ENCODE results near the gene PLD6.

PLD6 gene

DNA sequence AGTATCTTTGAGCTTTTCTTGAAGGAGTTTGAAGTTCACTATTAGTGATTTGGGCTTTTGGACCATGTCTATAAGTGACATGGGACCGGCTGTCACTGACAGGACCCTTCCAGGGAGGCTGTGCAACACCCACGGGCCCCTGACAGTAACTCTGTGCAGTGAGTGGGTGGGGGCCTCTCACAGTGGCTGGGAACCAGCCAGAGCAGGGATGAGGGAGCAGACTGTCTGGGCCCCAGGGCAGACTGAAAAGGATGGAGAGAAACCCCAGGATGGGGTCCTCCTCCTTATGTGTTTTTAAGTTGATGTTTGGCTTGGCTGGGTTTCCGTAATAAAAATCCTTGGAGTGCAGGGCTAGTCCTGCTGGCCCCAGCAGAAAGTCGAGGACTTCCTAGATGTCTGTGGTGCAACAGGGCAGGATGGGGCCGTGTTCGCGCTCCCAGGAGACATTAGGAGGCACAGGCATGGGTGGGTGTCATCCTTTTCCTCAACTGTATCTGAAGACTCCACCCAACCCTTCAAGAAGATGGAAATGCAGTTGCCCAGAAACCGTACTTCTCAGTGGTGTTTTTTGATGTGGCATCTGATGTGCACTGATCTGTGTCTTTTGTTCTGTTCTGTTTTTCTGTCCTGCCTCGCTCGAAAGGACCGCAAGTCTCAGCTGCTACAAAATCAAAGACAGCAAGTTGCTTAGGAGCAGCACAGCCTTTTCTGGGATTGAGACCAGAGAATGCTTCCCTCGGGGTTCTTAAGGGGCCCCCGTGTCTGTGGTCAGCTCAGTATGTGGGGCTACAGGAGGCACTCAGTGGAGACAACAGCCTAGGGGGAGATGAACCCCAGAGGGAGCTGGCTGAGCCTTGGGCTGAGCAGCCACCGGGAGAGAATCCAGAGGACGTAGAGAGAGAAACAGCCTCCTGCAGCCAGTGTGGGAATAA is 24.2 kb downstream of the PLD6 start:
- no peak overlapping the region for H3K4me3 ChIP-seq (ENCODE audit: low read length)
- H3K36me3 ChIP-seq (ENCODE audit: control insufficient read depth, low read depth, low read length): peaks cover 39% of the 10 kb centered on the region
- H3K9ac ChIP-seq (ENCODE audit: low read length): no peak overlapping the region
- H3K27ac ChIP-seq (ENCODE audit: low read length): no peak overlapping the region
- H3K4me1 ChIP-seq (ENCODE audit: control insufficient read depth, low read depth, low read length): no peaks in the 10 kb centered on the region
- H3K27me3 ChIP-seq (ENCODE audit: control insufficient read depth, insufficient read depth, low read length): no peaks in the 10 kb centered on the region
- no peaks in the 10 kb centered on the region for H3K9me3 ChIP-seq (ENCODE audit: control insufficient read depth, low read depth, low read length)

DNA sequence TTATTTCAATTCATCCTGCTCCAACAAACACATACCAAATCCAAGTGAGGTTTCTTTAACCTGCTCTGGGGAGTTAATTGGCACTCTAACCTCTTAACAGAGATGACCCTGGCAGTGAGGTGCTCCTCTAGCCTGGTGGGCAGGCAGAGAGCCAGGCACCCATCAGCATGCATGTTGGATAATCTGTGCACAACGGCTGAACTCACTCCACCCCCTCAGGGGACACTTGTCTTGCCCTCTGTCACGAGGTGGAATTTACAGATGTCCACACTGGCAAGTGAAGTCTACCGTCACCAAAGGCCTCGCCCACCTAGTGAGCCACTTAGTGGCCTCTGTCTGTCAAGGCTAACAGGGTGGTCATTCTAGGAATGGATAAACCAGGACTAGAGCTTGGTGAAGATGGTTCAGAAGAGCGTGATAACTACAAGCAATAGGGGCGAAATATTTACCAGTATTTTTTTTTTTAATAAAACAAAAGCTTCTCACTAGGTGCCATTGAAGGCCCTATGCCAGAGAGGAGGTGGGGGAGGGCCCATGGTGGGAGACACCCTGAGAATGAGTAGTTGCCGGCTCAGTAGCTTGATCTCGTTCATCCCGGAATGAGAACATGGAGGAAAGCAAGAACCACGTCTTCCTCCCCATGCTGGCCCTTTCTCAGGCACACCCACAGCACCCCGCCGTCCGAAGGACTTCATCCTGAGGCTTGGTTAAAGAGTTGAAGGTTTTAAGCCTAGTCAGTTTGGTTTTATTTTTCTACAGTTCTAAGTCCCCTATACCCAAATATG is 25.2 kb downstream of the PLD6 start:
- no peak overlapping the region for H3K4me3 ChIP-seq (ENCODE audit: low read length)
- H3K9me3 ChIP-seq (ENCODE audit: control insufficient read depth, low read depth, low read length): no peaks in the 10 kb centered on the region
- peaks cover 48% of the 10 kb centered on the region for H3K36me3 ChIP-seq (ENCODE audit: control insufficient read depth, low read depth, low read length)
- H3K27me3 ChIP-seq (ENCODE audit: control insufficient read depth, insufficient read depth, low read length): no peaks in the 10 kb centered on the region
- H3K9ac ChIP-seq (ENCODE audit: low read length): no peak overlapping the region
- H3K4me1 ChIP-seq (ENCODE audit: control insufficient read depth, low read depth, low read length): no peaks in the 10 kb centered on the region
- H3K27ac ChIP-seq (ENCODE audit: low read length): no peak overlapping the region

DNA sequence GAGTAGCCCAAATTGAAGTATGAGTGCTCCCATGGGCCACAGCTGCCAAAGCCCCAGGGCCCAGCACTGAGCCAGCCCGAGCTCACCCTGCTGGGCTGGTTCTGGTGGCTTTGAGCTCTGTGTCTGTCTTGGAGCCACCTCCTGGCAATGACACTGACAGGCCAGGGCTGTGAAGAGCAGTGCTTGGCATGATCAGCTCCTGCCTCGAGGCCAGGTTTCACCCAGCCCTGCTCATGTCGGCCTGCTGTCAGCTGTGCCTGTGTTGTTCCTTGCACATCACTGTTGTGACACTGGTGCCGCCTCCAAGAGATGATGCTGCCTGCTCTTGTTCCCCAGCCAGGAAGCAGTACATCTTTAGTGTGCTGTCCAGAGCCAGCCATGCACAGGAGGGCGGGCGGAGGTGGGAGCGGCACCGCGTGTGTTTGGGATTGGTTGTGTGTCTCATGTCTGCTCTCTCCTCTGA is 26.0 kb downstream of the PLD6 start:
- H3K27ac ChIP-seq (ENCODE audit: low read length): no peak overlapping the region
- no peaks in the 10 kb centered on the region for H3K9me3 ChIP-seq (ENCODE audit: control insufficient read depth, low read depth, low read length)
- H3K9ac ChIP-seq (ENCODE audit: low read length): no peak overlapping the region
- H3K4me3 ChIP-seq (ENCODE audit: low read length): no peak overlapping the region
- H3K27me3 ChIP-seq (ENCODE audit: control insufficient read depth, insufficient read depth, low read length): no peaks in the 10 kb centered on the region
- no peaks in the 10 kb centered on the region for H3K4me1 ChIP-seq (ENCODE audit: control insufficient read depth, low read depth, low read length)
- peaks cover 56% of the 10 kb centered on the region for H3K36me3 ChIP-seq (ENCODE audit: control insufficient read depth, low read depth, low read length)

DNA sequence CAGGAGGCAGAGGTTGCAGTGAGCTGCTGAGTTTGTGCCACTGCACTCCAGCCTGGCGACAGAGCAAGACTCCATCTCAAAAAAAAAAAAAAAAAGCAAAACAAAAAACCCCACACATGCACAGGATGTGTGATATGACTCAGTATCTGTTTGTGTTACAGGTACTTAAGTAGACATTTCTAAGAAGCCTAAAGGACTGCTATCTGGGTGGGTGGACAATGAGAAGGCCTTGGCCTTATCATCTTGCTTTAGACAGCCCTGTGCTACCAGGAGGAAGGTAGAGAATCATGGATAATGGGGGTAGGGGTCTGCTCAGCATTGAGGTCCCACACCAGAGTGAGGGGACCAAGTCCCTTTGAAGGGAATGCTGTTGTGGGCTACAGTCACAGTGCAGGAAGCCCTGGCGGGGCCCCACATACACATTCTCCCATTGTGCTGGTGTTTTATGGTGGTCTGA is 26.7 kb downstream of the PLD6 start:
- Histone ChIP-seq H3K4me3 (ENCODE audit: low read length) (no peak overlapping the region), H3K27ac (ENCODE audit: low read length) (no peak overlapping the region), H3K27me3 (ENCODE audit: control insufficient read depth, insufficient read depth, low read length) (no peaks in the 10 kb centered on the region), H3K9ac (ENCODE audit: low read length) (no peak overlapping the region), H3K9me3 (ENCODE audit: control insufficient read depth, low read depth, low read length) (no peaks in the 10 kb centered on the region), H3K4me1 (ENCODE audit: control insufficient read depth, low read depth, low read length) (no peaks in the 10 kb centered on the region), H3K36me3 (ENCODE audit: control insufficient read depth, low read depth, low read length) (peaks cover 58% of the 10 kb centered on the region)

GRCh38 chr17:17177176-17177575 is 29.0 kb downstream of the PLD6 start:
- Histone ChIP-seq H3K9ac (ENCODE audit: low read length) (no peak overlapping the region), H3K4me3 (ENCODE audit: low read length) (no peak overlapping the region), H3K9me3 (ENCODE audit: control insufficient read depth, low read depth, low read length) (no peaks in the 10 kb centered on the region), H3K27me3 (ENCODE audit: control insufficient read depth, insufficient read depth, low read length) (no peaks in the 10 kb centered on the region), H3K36me3 (ENCODE audit: control insufficient read depth, low read depth, low read length) (peaks cover 58% of the 10 kb centered on the region), H3K4me1 (ENCODE audit: control insufficient read depth, low read depth, low read length) (no peaks in the 10 kb centered on the region), H3K27ac (ENCODE audit: low read length) (no peak overlapping the region)

- Histone ChIP-seq H3K9me3 (ENCODE audit: control insufficient read depth, low read depth, low read length) (no peaks in the 10 kb centered on the region), H3K27ac (ENCODE audit: low read length) (no peak overlapping the region), H3K4me1 (ENCODE audit: control insufficient read depth, low read depth, low read length) (no peaks in the 10 kb centered on the region), H3K4me3 (ENCODE audit: low read length) (no peak overlapping the region), H3K9ac (ENCODE audit: low read length) (no peak overlapping the region), H3K36me3 (ENCODE audit: control insufficient read depth, low read depth, low read length) (peaks cover 60% of the 10 kb centered on the region), H3K27me3 (ENCODE audit: control insufficient read depth, insufficient read depth, low read length) (no peaks in the 10 kb centered on the region)
These were observed 29.8 kb downstream of the PLD6 start for GRCh38 chr17:17176341-17176740.

DNA sequence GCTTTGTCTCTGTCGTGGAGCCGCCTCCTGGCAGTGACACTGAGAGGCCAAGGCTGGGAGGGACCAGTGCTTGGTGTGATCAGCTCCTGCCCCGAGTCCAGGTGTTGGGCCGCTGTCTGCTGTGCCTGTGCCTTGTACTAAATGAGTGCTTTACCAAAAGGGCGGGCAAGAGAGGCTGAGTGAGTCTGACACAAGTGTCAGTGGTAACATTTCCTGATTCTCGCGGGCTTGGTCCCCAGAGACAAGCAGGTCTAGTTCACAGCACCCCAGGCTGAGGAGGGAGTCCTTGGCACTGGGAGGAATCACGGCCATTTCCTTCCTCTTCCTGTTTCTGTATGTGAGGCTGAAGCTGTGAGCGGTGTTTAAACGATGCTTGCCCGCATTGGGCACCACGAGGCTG is 30.2 kb downstream of the PLD6 start:
- peaks cover 59% of the 10 kb centered on the region for H3K36me3 ChIP-seq (ENCODE audit: control insufficient read depth, low read depth, low read length)
- no peak overlapping the region for H3K4me3 ChIP-seq (ENCODE audit: low read length)
- no peaks in the 10 kb centered on the region for H3K27me3 ChIP-seq (ENCODE audit: control insufficient read depth, insufficient read depth, low read length)
- H3K4me1 ChIP-seq (ENCODE audit: control insufficient read depth, low read depth, low read length): no peaks in the 10 kb centered on the region
- no peaks in the 10 kb centered on the region for H3K9me3 ChIP-seq (ENCODE audit: control insufficient read depth, low read depth, low read length)
- no peak overlapping the region for H3K9ac ChIP-seq (ENCODE audit: low read length)
- no peak overlapping the region for H3K27ac ChIP-seq (ENCODE audit: low read length)

DNA sequence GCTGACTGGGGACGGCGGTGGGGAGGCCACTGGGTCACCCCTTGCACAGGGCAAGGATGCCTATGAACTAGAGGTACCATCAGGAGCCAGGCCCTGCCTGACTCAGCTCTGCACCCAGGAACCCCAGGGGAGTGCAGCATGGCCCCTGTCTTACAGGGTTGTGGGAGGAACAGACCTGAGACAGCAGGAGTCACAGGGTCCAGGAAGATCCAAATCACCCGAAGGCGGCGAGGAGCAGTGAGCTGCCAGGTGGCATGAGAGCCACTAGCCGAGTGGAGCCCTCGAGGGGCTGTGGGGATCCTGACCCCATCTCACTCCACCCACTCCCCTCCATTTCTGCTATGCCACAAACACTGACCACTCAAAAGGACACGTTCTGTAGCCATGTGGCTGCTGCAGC is 30.8 kb downstream of the PLD6 start:
- Histone ChIP-seq H3K9me3 (ENCODE audit: control insufficient read depth, low read depth, low read length) (no peaks in the 10 kb centered on the region), H3K27me3 (ENCODE audit: control insufficient read depth, insufficient read depth, low read length) (no peaks in the 10 kb centered on the region), H3K27ac (ENCODE audit: low read length) (no peak overlapping the region), H3K36me3 (ENCODE audit: control insufficient read depth, low read depth, low read length) (peaks cover 53% of the 10 kb centered on the region), H3K4me1 (ENCODE audit: control insufficient read depth, low read depth, low read length) (no peaks in the 10 kb centered on the region), H3K9ac (ENCODE audit: low read length) (no peak overlapping the region), H3K4me3 (ENCODE audit: low read length) (no peak overlapping the region)

DNA sequence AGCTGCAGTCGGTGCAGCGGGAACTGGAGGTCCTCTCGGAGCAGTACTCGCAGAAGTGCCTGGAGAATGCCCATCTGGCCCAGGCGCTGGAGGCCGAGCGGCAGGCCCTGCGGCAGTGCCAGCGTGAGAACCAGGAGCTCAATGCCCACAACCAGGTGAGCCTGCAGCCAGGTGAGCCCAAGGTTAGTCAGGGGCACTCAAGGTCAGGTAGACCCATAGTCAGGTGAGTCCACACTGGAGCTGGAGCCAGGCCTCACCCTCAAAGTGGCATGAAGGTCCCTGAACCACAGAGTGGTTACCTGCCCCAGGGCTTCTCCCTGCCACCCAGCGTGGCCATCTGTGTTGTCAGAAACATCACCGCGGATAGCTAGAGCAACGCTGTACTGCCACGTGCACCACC is 32.2 kb downstream of the PLD6 start:
- H3K36me3 ChIP-seq (ENCODE audit: control insufficient read depth, low read depth, low read length): peaks cover 43% of the 10 kb centered on the region
- no peaks in the 10 kb centered on the region for H3K4me1 ChIP-seq (ENCODE audit: control insufficient read depth, low read depth, low read length)
- no peak overlapping the region for H3K9ac ChIP-seq (ENCODE audit: low read length)
- H3K9me3 ChIP-seq (ENCODE audit: control insufficient read depth, low read depth, low read length): no peaks in the 10 kb centered on the region
- H3K4me3 ChIP-seq (ENCODE audit: low read length): no peak overlapping the region
- no peaks in the 10 kb centered on the region for H3K27me3 ChIP-seq (ENCODE audit: control insufficient read depth, insufficient read depth, low read length)
- no peak overlapping the region for H3K27ac ChIP-seq (ENCODE audit: low read length)

DNA sequence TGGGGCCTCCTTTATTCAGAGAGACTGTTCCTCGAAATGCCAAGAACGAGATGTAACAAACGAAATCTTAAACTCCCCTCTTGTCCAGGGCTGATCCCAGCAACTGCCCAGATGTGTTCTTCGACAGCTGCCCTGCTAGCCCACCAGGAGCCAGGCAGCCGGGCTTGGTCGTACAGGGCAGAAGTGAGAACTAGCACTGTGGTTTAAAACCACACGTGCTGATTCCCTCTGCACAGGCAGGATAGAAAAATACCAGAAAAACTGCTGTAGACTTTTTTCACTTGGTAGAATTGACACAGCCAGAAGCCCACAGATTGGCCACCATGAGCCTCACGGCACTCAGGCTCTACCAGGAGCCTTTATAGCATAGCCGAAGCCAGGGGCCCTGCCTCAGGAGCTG is 33.1 kb downstream of the PLD6 start:
- Histone ChIP-seq H3K9ac (ENCODE audit: low read length) (no peak overlapping the region), H3K36me3 (ENCODE audit: control insufficient read depth, low read depth, low read length) (peaks cover 39% of the 10 kb centered on the region), H3K4me1 (ENCODE audit: control insufficient read depth, low read depth, low read length) (no peaks in the 10 kb centered on the region), H3K9me3 (ENCODE audit: control insufficient read depth, low read depth, low read length) (no peaks in the 10 kb centered on the region), H3K27me3 (ENCODE audit: control insufficient read depth, insufficient read depth, low read length) (no peaks in the 10 kb centered on the region), H3K27ac (ENCODE audit: low read length) (no peak overlapping the region), H3K4me3 (ENCODE audit: low read length) (no peak overlapping the region)

GRCh38 chr17:17172001-17172939 is 33.9 kb downstream of the PLD6 start:
- Histone ChIP-seq H3K36me3 (ENCODE audit: control insufficient read depth, low read depth, low read length) (peaks cover 34% of the 10 kb centered on the region), H3K9ac (ENCODE audit: low read length) (no peak overlapping the region), H3K27me3 (ENCODE audit: control insufficient read depth, insufficient read depth, low read length) (no peaks in the 10 kb centered on the region)

More at GRCh38 chr17:17172001-17172939, 33.9 kb downstream of the PLD6 start:
- Histone ChIP-seq H3K4me1 (ENCODE audit: control insufficient read depth, low read depth, low read length) (no peaks in the 10 kb centered on the region), H3K27ac (ENCODE audit: low read length) (no peak overlapping the region), H3K9me3 (ENCODE audit: control insufficient read depth, low read depth, low read length) (no peaks in the 10 kb centered on the region), H3K4me3 (ENCODE audit: low read length) (no peak overlapping the region)
